SK-N-SH (cell line): ENCODE measurements around the gene ARHGEF4.

Experiments
- CHD2 ChIP-seq: fragments of 150-350 bp; IDR thresholded peaks from 2 replicates; pipeline ENCODE4 v1.6.1; 2018; ENCODE audit warnings: low read length; ENCODE audit not compliant: partially characterized antibody
- ELF1 ChIP-seq: IDR thresholded peaks from 2 replicates; pipeline ENCODE4 v1.4.0; 2012
- EZH2phosphoT487 ChIP-seq: fragments of 200-600 bp; sonication (generic); IDR thresholded peaks from 2 replicates; pipeline ENCODE4 v1.6.1; 2017; ENCODE audit warnings: low read depth, mixed run types, mild to moderate bottlenecking, antibody characterized with exemption, moderate library complexity, borderline replicate concordance
- FOXM1 ChIP-seq: IDR thresholded peaks from 2 replicates; pipeline ENCODE4 v1.4.0; 2012; ENCODE audit warnings: low read depth, mild to moderate bottlenecking
- NFIC ChIP-seq: IDR thresholded peaks from 2 replicates; pipeline ENCODE4 v1.4.0; 2012; ENCODE audit warnings: borderline replicate concordance
- PBX3 ChIP-seq: IDR thresholded peaks from 2 replicates; pipeline ENCODE4; 2012
- POLR2AphosphoS5 ChIP-seq: IDR thresholded peaks from 2 replicates; pipeline ENCODE4 v1.6.1; 2012; ENCODE audit warnings: low read depth, low read length
- RAD21 ChIP-seq: IDR thresholded peaks from 2 replicates; pipeline ENCODE4 v1.6.1; 2012; ENCODE audit warnings: mild to moderate bottlenecking, low read length
- REST ChIP-seq: IDR thresholded peaks from 2 replicates; pipeline ENCODE4 v1.6.1; 2012; ENCODE audit warnings: mild to moderate bottlenecking, low read depth, low read length, moderate library complexity
- TCF12 ChIP-seq: IDR thresholded peaks from 2 replicates; pipeline ENCODE4 v1.4.0; 2012
- ZBTB33 ChIP-seq: IDR thresholded peaks from 2 replicates; pipeline ENCODE4 v1.4.0; 2012; ENCODE audit warnings: low read depth, borderline replicate concordance
- TF ChIP-seq, protein P1 (sequence below): fragments of 200-600 bp; sonication (generic); IDR thresholded peaks from 2 replicates; pipeline ENCODE4 v1.6.1; 2017; ENCODE audit warnings: antibody characterized with exemption, mild to moderate bottlenecking, moderate library complexity

DNA sequence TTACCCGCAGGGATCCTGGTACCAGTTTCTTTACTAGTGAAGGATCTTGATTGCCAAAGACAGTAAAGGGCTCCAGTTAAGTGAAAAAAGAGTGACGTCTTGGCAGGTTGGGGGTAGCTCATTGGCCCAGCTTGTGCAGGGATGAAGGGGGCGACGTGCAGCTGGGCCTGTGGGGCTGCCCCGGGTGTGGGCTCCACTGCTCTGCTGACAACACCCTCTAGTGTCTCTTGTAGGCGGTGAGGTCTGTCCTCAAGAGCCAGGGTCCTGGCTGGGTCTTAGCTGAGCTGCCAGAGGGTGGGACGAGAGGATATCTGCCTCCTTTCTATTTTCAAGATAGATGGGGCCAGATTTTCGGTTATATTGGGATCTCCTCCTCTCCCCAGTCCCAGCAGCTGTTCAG lies 6.1 kb downstream of the ARHGEF4 start:
- TF ChIP-seq ZBTB33 = no peak
- TF ChIP-seq, protein P1, sequence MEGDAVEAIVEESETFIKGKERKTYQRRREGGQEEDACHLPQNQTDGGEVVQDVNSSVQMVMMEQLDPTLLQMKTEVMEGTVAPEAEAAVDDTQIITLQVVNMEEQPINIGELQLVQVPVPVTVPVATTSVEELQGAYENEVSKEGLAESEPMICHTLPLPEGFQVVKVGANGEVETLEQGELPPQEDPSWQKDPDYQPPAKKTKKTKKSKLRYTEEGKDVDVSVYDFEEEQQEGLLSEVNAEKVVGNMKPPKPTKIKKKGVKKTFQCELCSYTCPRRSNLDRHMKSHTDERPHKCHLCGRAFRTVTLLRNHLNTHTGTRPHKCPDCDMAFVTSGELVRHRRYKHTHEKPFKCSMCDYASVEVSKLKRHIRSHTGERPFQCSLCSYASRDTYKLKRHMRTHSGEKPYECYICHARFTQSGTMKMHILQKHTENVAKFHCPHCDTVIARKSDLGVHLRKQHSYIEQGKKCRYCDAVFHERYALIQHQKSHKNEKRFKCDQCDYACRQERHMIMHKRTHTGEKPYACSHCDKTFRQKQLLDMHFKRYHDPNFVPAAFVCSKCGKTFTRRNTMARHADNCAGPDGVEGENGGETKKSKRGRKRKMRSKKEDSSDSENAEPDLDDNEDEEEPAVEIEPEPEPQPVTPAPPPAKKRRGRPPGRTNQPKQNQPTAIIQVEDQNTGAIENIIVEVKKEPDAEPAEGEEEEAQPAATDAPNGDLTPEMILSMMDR = no peak
- TF ChIP-seq ELF1 = no peak
- no peak for TF ChIP-seq CHD2
- no peak for TF ChIP-seq POLR2AphosphoS5
- TF ChIP-seq FOXM1 = no peak
- no peak for TF ChIP-seq RAD21
- no peak for TF ChIP-seq EZH2phosphoT487
- no peak for TF ChIP-seq PBX3
- no peak for TF ChIP-seq TCF12
- TF ChIP-seq NFIC = no peak
- TF ChIP-seq REST = no peak
